Stimulated activated naive B cell treated with anti-CD40 and anti-IgM and Interleukin-4, amounts not matched to agents 10 μg/mL and 1 μg/mL and 100 μg/mL, for 72 hours (primary cell): Measurements from ENCODE around the gene EIF5A.

ENCODE experiments used
- ATAC-seq, 2 donors: fragments of 150-1000 bp; cut with Tn5 transposase; replicated peaks; 2 replicates each; pipeline ENCODE4 v1.10.0; 2021; ENCODE audit warnings: moderate library complexity in 1 of 2
- DNase-seq: peaks from one replicate; pipeline ENCODE4 v3.0.0; 2021
- H3K27ac Mint-ChIP-seq: one replicate; pipeline ENCODE4 v1.8.0; 2022; ENCODE audit warnings: mild to moderate bottlenecking, mixed read lengths
- H3K27me3 Mint-ChIP-seq, 2 donors: one replicate each; pipeline ENCODE4 v1.8.0; 2022; ENCODE audit warnings: mixed read lengths in 2 of 2
- H3K36me3 Mint-ChIP-seq, 2 donors: one replicate each; pipeline ENCODE4 v1.8.0; 2022; ENCODE audit warnings: mixed read lengths in 2 of 2, mild to moderate bottlenecking in 1 of 2
- H3K4me1 Mint-ChIP-seq, 2 donors: one replicate each; pipeline ENCODE4 v1.8.0; 2022; ENCODE audit warnings: mixed read lengths in 2 of 2, mild to moderate bottlenecking in 1 of 2
- H3K4me3 Mint-ChIP-seq, 2 donors: one replicate each; pipeline ENCODE4 v1.8.0; 2022; ENCODE audit warnings: mild to moderate bottlenecking in 2 of 2, mixed read lengths in 2 of 2, moderate library complexity in 1 of 2
- H3K9me3 Mint-ChIP-seq, 2 donors: one replicate each; pipeline ENCODE4 v1.8.0; 2022; ENCODE audit warnings: mixed read lengths in 2 of 2, mild to moderate bottlenecking in 1 of 2

The EIF5A gene

GRCh38 chr17:7313890-7314718, 6.7 kb downstream of the EIF5A start:
- peak overlapping the region; percentile 83 to 87 for H3K4me3 Mint-ChIP-seq
- DNase-seq (no peak), ATAC-seq (peak in 1 of 2 donors; percentile 3)
- peaks cover 62 to 84% of the 10 kb centered on the region in 2 donors for H3K4me1 Mint-ChIP-seq
- H3K36me3 Mint-ChIP-seq, result peaks cover 68 to 87% of the 10 kb centered on the region in 2 donors
- peak overlapping the region; percentile 93 for H3K27ac Mint-ChIP-seq
- no peaks in the 10 kb centered on the region for H3K27me3 Mint-ChIP-seq
- no peaks in the 10 kb centered on the region for H3K9me3 Mint-ChIP-seq

GRCh38 chr17:7314719-7315569, 7.5 kb downstream of the EIF5A start, which contains the start of gene GPS2:
GPS2 (minus strand) TSS chr17:7315360; CDS start chr17:7315052, 308 bp downstream.
- Mint-ChIP-seq H3K27me3 (no peaks in the 10 kb centered on the region), H3K27ac (peak within 1 kb of the TSS; percentile 99), H3K9me3 (no peaks in the 10 kb centered on the region), H3K4me3 (peak within 1 kb of the TSS; percentile 83 to 97), H3K36me3 (peaks cover 60 to 79% of the 10 kb centered on the region in 2 donors), H3K4me1 (peaks cover 55 to 76% of the 10 kb centered on the region in 2 donors)
- peak; percentile 91 for DNase-seq
- peak; percentile 90 to 93 for ATAC-seq

- no peak for ATAC-seq
- Mint-ChIP-seq H3K27ac (peak overlapping the region; percentile 99), H3K4me3 (peak overlapping the region; percentile 83 to 97), H3K4me1 (peaks cover 47 to 68% of the 10 kb centered on the region in 2 donors), H3K9me3 (no peaks in the 10 kb centered on the region), H3K27me3 (no peaks in the 10 kb centered on the region), H3K36me3 (peaks cover 56 to 77% of the 10 kb centered on the region in 2 donors)
- DNase-seq, result no peak
These were observed 8.3 kb downstream of the EIF5A start for GRCh38 chr17:7315570-7316235.

- Mint-ChIP-seq H3K9me3 (no peaks in the 10 kb centered on the region), H3K4me3 (peak overlapping the region in 1 of 2 donors; percentile 65), H3K36me3 (peaks cover 55 to 78% of the 10 kb centered on the region in 2 donors), H3K4me1 (peaks cover 38 to 58% of the 10 kb centered on the region in 2 donors), H3K27me3 (no peaks in the 10 kb centered on the region), H3K27ac (peak overlapping the region; percentile 17)
- DNase-seq (no peak), ATAC-seq (no peak)
These were observed 9.9 kb downstream of the EIF5A start for GRCh38 chr17:7317161-7317803.

GRCh38 chr17:7318121-7318860, 10.9 kb downstream of the EIF5A start:
- H3K9me3 Mint-ChIP-seq, result no peaks in the 10 kb centered on the region
- H3K4me1 Mint-ChIP-seq, result peaks cover 28 to 48% of the 10 kb centered on the region in 2 donors
- no peak overlapping the region for H3K27ac Mint-ChIP-seq
- peaks cover 48 to 77% of the 10 kb centered on the region in 2 donors for H3K36me3 Mint-ChIP-seq
- H3K4me3 Mint-ChIP-seq, result no peak overlapping the region
- no peak for ATAC-seq
- no peak for DNase-seq
- H3K27me3 Mint-ChIP-seq, result no peaks in the 10 kb centered on the region

- H3K36me3 Mint-ChIP-seq, result peaks cover 46 to 70% of the 10 kb centered on the region in 2 donors
- no peaks in the 10 kb centered on the region for H3K9me3 Mint-ChIP-seq
- H3K27ac Mint-ChIP-seq, result no peak overlapping the region
- H3K4me1 Mint-ChIP-seq, result peaks cover 13 to 23% of the 10 kb centered on the region in 2 donors
- H3K4me3 Mint-ChIP-seq, result no peak overlapping the region
- H3K27me3 Mint-ChIP-seq, result no peaks in the 10 kb centered on the region
- DNase-seq (no peak), ATAC-seq (no peak)
These were observed 14.0 kb downstream of the EIF5A start for GRCh38 chr17:7321466-7321865.

- H3K9me3 Mint-ChIP-seq, result no peaks in the 10 kb centered on the region
- ATAC-seq, result no peak
- DNase-seq, result no peak
- H3K27me3 Mint-ChIP-seq, result no peaks in the 10 kb centered on the region
- peaks cover 19 to 26% of the 10 kb centered on the region in 2 donors for H3K4me1 Mint-ChIP-seq
- H3K27ac Mint-ChIP-seq, result no peak overlapping the region
- H3K36me3 Mint-ChIP-seq, result peaks cover 47 to 75% of the 10 kb centered on the region in 2 donors
- no peak overlapping the region for H3K4me3 Mint-ChIP-seq
These were observed 15.2 kb downstream of the EIF5A start for GRCh38 chr17:7322520-7323194.

- Mint-ChIP-seq H3K4me1 (peaks cover 22 to 35% of the 10 kb centered on the region in 2 donors), H3K36me3 (peaks cover 39 to 74% of the 10 kb centered on the region in 2 donors), H3K27me3 (no peaks in the 10 kb centered on the region), H3K9me3 (no peaks in the 10 kb centered on the region), H3K4me3 (no peak overlapping the region), H3K27ac (peak overlapping the region; percentile 20)
- ATAC-seq (peak; percentile 45 to 62), DNase-seq (peak; percentile 34)
These were observed 16.5 kb downstream of the EIF5A start for GRCh38 chr17:7323731-7324437.

- ATAC-seq (no peak), DNase-seq (no peak)
- H3K27ac Mint-ChIP-seq, result no peak overlapping the region
- no peak overlapping the region for H3K4me3 Mint-ChIP-seq
- H3K27me3 Mint-ChIP-seq, result no peaks in the 10 kb centered on the region
- no peaks in the 10 kb centered on the region for H3K9me3 Mint-ChIP-seq
- peaks cover 22 to 36% of the 10 kb centered on the region in 2 donors for H3K4me1 Mint-ChIP-seq
- H3K36me3 Mint-ChIP-seq, result peaks cover 40 to 73% of the 10 kb centered on the region in 2 donors
These were observed 17.0 kb downstream of the EIF5A start for GRCh38 chr17:7324438-7324779.

- Mint-ChIP-seq H3K4me1 (peaks cover 28 to 40% of the 10 kb centered on the region in 2 donors), H3K9me3 (no peaks in the 10 kb centered on the region), H3K36me3 (peaks cover 40 to 73% of the 10 kb centered on the region in 2 donors), H3K4me3 (no peak overlapping the region), H3K27me3 (no peaks in the 10 kb centered on the region), H3K27ac (no peak overlapping the region)
- DNase-seq (no peak), ATAC-seq (no peak)
These were observed 17.7 kb downstream of the EIF5A start for GRCh38 chr17:7325031-7325528.

GRCh38 chr17:7326186-7326585, 18.8 kb downstream of the EIF5A start:
- ATAC-seq (no peak), DNase-seq (no peak)
- Mint-ChIP-seq H3K36me3 (peaks cover 32 to 63% of the 10 kb centered on the region in 2 donors), H3K4me3 (peak overlapping the region in 1 of 2 donors; percentile 36), H3K27ac (no peak overlapping the region), H3K4me1 (peaks cover 32 to 51% of the 10 kb centered on the region in 2 donors), H3K9me3 (no peaks in the 10 kb centered on the region), H3K27me3 (no peaks in the 10 kb centered on the region)

- Mint-ChIP-seq H3K36me3 (peaks cover 25 to 54% of the 10 kb centered on the region in 2 donors), H3K27ac (peak overlapping the region; percentile 20), H3K27me3 (no peaks in the 10 kb centered on the region), H3K4me3 (peak overlapping the region in 1 of 2 donors; percentile 97), H3K9me3 (no peaks in the 10 kb centered on the region), H3K4me1 (peaks cover 32 to 54% of the 10 kb centered on the region in 2 donors)
- DNase-seq, result no peak
- ATAC-seq, result no peak
These were observed 19.6 kb downstream of the EIF5A start for GRCh38 chr17:7327056-7327455.
